HL-60 (cell line): ENCODE measurements around the gene STAC3.

Experiments
- CTCF ChIP-seq: IDR thresholded peaks from one replicate; pipeline ENCODE4 v1.5.1; 2011; ENCODE audit warnings: low read length, control low read depth, inconsistent platforms; ENCODE audit not compliant: insufficient read depth
- GABPA ChIP-seq: IDR thresholded peaks from 2 replicates; pipeline ENCODE4 v1.6.1; 2012; ENCODE audit warnings: low read depth
- POLR2AphosphoS5 ChIP-seq: IDR thresholded peaks from 2 replicates; pipeline ENCODE4 v1.6.1; 2012; ENCODE audit warnings: low read depth
- REST ChIP-seq: IDR thresholded peaks from 2 replicates; pipeline ENCODE4 v1.6.1; 2012; ENCODE audit warnings: low read depth; ENCODE audit not compliant: insufficient replicate concordance
- SPI1 ChIP-seq: IDR thresholded peaks from 2 replicates; pipeline ENCODE4 v1.6.1; 2012; ENCODE audit warnings: low read depth, mild to moderate bottlenecking, borderline replicate concordance

- TF ChIP-seq POLR2AphosphoS5, result no peak
- TF ChIP-seq CTCF, result no peak
- TF ChIP-seq SPI1, result no peak
- TF ChIP-seq REST, result no peak
- no peak for TF ChIP-seq GABPA
These were observed 16.8 kb downstream of the STAC3 start for GRCh38 chr12:57234233-57234570.
